ENCODE data around the gene SYTL2.
"Not testable (repeated sequence)": the region's sequence is repeated elsewhere in the genome, so short reads cannot be mapped to it uniquely, and the experiment has no call there.

SYTL2 gene

GRCh38 chr11:85810871-85811611 is at the start of gene SYTL2:
Gene SYTL2, minus strand, starts transcription at chr11:85811141. Its CDS starts 53,416 bp downstream, at chr11:85757725.
- peaks cover 8 to 11% of the 10 kb centered on the region in 2 donors for H3K4me1 ChIP-seq (ENCODE audit: control insufficient read depth in 1 of 2, insufficient read depth in 2 of 2, low read length in 2 of 2)
- H3K4me3 ChIP-seq (ENCODE audit: low read depth in 1 of 2, low read length in 2 of 2): peak within 1 kb of the TSS; percentile 71 to 73
- peak within 1 kb of the TSS; percentile 34 for H3K27ac ChIP-seq (ENCODE audit: low read length)
- no peaks in the 10 kb centered on the region for H3K27me3 ChIP-seq (ENCODE audit: low read depth, low read length)
- H3K36me3 ChIP-seq (ENCODE audit: control insufficient read depth in 1 of 2, insufficient read depth in 2 of 2, low read length in 2 of 2): no peaks in the 10 kb centered on the region
- no peaks in the 10 kb centered on the region for H3K9me3 ChIP-seq (ENCODE audit: control insufficient read depth in 1 of 2, low read length in 2 of 2)

- not testable (repeated sequence) for H3K36me3 ChIP-seq (ENCODE audit: control insufficient read depth in 1 of 2, insufficient read depth in 2 of 2, low read length in 2 of 2); H3K27me3 ChIP-seq (ENCODE audit: low read depth, low read length); H3K4me1 ChIP-seq (ENCODE audit: control insufficient read depth in 1 of 2, insufficient read depth in 2 of 2, low read length in 2 of 2); H3K9me3 ChIP-seq (ENCODE audit: control insufficient read depth in 1 of 2, low read length in 2 of 2); H3K4me3 ChIP-seq (ENCODE audit: low read depth in 1 of 2, low read length in 2 of 2); H3K27ac ChIP-seq (ENCODE audit: low read length)
Measured at GRCh38 chr11:85859541-85859940, 48.6 kb upstream of the SYTL2 start.

- H3K4me3 ChIP-seq (ENCODE audit: low read depth in 1 of 2, low read length in 2 of 2): no peak overlapping the region
- no peaks in the 10 kb centered on the region for H3K36me3 ChIP-seq (ENCODE audit: control insufficient read depth in 1 of 2, insufficient read depth in 2 of 2, low read length in 2 of 2)
- H3K27ac ChIP-seq (ENCODE audit: low read length): no peak overlapping the region
- H3K27me3 ChIP-seq (ENCODE audit: low read depth, low read length): no peaks in the 10 kb centered on the region
- no peaks in the 10 kb centered on the region for H3K9me3 ChIP-seq (ENCODE audit: control insufficient read depth in 1 of 2, low read length in 2 of 2)
- H3K4me1 ChIP-seq (ENCODE audit: control insufficient read depth in 1 of 2, insufficient read depth in 2 of 2, low read length in 2 of 2): peaks cover 0 to 6% of the 10 kb centered on the region in 2 donors
Measured at GRCh38 chr11:85857098-85857497, 46.2 kb upstream of the SYTL2 start.

GRCh38 chr11:85855341-85855656 is 44.4 kb upstream of the SYTL2 start, which contains the start of gene CCDC83:
Gene CCDC83, plus strand, starts transcription at chr11:85855383. Its CDS starts 9,741 bp downstream, at chr11:85865124.
- Histone ChIP-seq H3K36me3 (ENCODE audit: control insufficient read depth in 1 of 2, insufficient read depth in 2 of 2, low read length in 2 of 2) (no peaks in the 10 kb centered on the region), H3K4me3 (ENCODE audit: low read depth in 1 of 2, low read length in 2 of 2) (peak within 1 kb of the TSS; percentile 74 to 76), H3K9me3 (ENCODE audit: control insufficient read depth in 1 of 2, low read length in 2 of 2) (no peaks in the 10 kb centered on the region), H3K27ac (ENCODE audit: low read length) (peak within 1 kb of the TSS; percentile 89), H3K27me3 (ENCODE audit: low read depth, low read length) (no peaks in the 10 kb centered on the region), H3K4me1 (ENCODE audit: control insufficient read depth in 1 of 2, insufficient read depth in 2 of 2, low read length in 2 of 2) (peaks cover 0 to 6% of the 10 kb centered on the region in 2 donors)

- H3K4me1 ChIP-seq (ENCODE audit: control insufficient read depth in 1 of 2, insufficient read depth in 2 of 2, low read length in 2 of 2): peaks cover 0 to 6% of the 10 kb centered on the region in 2 donors
- H3K27ac ChIP-seq (ENCODE audit: low read length): peak overlapping the region; percentile 89
- no peaks in the 10 kb centered on the region for H3K9me3 ChIP-seq (ENCODE audit: control insufficient read depth in 1 of 2, low read length in 2 of 2)
- no peaks in the 10 kb centered on the region for H3K36me3 ChIP-seq (ENCODE audit: control insufficient read depth in 1 of 2, insufficient read depth in 2 of 2, low read length in 2 of 2)
- H3K4me3 ChIP-seq (ENCODE audit: low read depth in 1 of 2, low read length in 2 of 2): peak overlapping the region; percentile 74 to 76
- H3K27me3 ChIP-seq (ENCODE audit: low read depth, low read length): no peaks in the 10 kb centered on the region
Measured at GRCh38 chr11:85854557-85855340, 43.8 kb upstream of the SYTL2 start.

- Histone ChIP-seq H3K4me3 (ENCODE audit: low read depth in 1 of 2, low read length in 2 of 2) (peak overlapping the region; percentile 74 to 76), H3K9me3 (ENCODE audit: control insufficient read depth in 1 of 2, low read length in 2 of 2) (no peaks in the 10 kb centered on the region), H3K27ac (ENCODE audit: low read length) (peak overlapping the region; percentile 89), H3K4me1 (ENCODE audit: control insufficient read depth in 1 of 2, insufficient read depth in 2 of 2, low read length in 2 of 2) (peaks cover 0 to 6% of the 10 kb centered on the region in 2 donors), H3K36me3 (ENCODE audit: control insufficient read depth in 1 of 2, insufficient read depth in 2 of 2, low read length in 2 of 2) (no peaks in the 10 kb centered on the region), H3K27me3 (ENCODE audit: low read depth, low read length) (no peaks in the 10 kb centered on the region)
Measured at GRCh38 chr11:85854212-85854556, 43.2 kb upstream of the SYTL2 start.

GRCh38 chr11:85853541-85853940 is 42.6 kb upstream of the SYTL2 start:
- not testable (repeated sequence) for H3K9me3 ChIP-seq (ENCODE audit: control insufficient read depth in 1 of 2, low read length in 2 of 2); H3K36me3 ChIP-seq (ENCODE audit: control insufficient read depth in 1 of 2, insufficient read depth in 2 of 2, low read length in 2 of 2); H3K27me3 ChIP-seq (ENCODE audit: low read depth, low read length); H3K4me3 ChIP-seq (ENCODE audit: low read depth in 1 of 2, low read length in 2 of 2); H3K4me1 ChIP-seq (ENCODE audit: control insufficient read depth in 1 of 2, insufficient read depth in 2 of 2, low read length in 2 of 2); H3K27ac ChIP-seq (ENCODE audit: low read length)

GRCh38 chr11:85852754-85853153 is 41.8 kb upstream of the SYTL2 start:
- H3K4me3 ChIP-seq (ENCODE audit: low read depth in 1 of 2, low read length in 2 of 2); H3K27me3 ChIP-seq (ENCODE audit: low read depth, low read length); H3K9me3 ChIP-seq (ENCODE audit: control insufficient read depth in 1 of 2, low read length in 2 of 2); H3K4me1 ChIP-seq (ENCODE audit: control insufficient read depth in 1 of 2, insufficient read depth in 2 of 2, low read length in 2 of 2); H3K36me3 ChIP-seq (ENCODE audit: control insufficient read depth in 1 of 2, insufficient read depth in 2 of 2, low read length in 2 of 2); H3K27ac ChIP-seq (ENCODE audit: low read length): not testable (repeated sequence)

- no peaks in the 10 kb centered on the region for H3K9me3 ChIP-seq (ENCODE audit: control insufficient read depth in 1 of 2, low read length in 2 of 2)
- H3K27ac ChIP-seq (ENCODE audit: low read length): no peak overlapping the region
- no peak overlapping the region for H3K4me3 ChIP-seq (ENCODE audit: low read depth in 1 of 2, low read length in 2 of 2)
- no peaks in the 10 kb centered on the region for H3K36me3 ChIP-seq (ENCODE audit: control insufficient read depth in 1 of 2, insufficient read depth in 2 of 2, low read length in 2 of 2)
- H3K27me3 ChIP-seq (ENCODE audit: low read depth, low read length): no peaks in the 10 kb centered on the region
- no peaks in the 10 kb centered on the region for H3K4me1 ChIP-seq (ENCODE audit: control insufficient read depth in 1 of 2, insufficient read depth in 2 of 2, low read length in 2 of 2)
Measured at GRCh38 chr11:85848556-85848955, 37.6 kb upstream of the SYTL2 start.

GRCh38 chr11:85848006-85848405 is 37.1 kb upstream of the SYTL2 start:
- Histone ChIP-seq H3K27ac (ENCODE audit: low read length) (no peak overlapping the region), H3K36me3 (ENCODE audit: control insufficient read depth in 1 of 2, insufficient read depth in 2 of 2, low read length in 2 of 2) (no peaks in the 10 kb centered on the region), H3K4me3 (ENCODE audit: low read depth in 1 of 2, low read length in 2 of 2) (no peak overlapping the region), H3K4me1 (ENCODE audit: control insufficient read depth in 1 of 2, insufficient read depth in 2 of 2, low read length in 2 of 2) (no peaks in the 10 kb centered on the region), H3K27me3 (ENCODE audit: low read depth, low read length) (no peaks in the 10 kb centered on the region), H3K9me3 (ENCODE audit: control insufficient read depth in 1 of 2, low read length in 2 of 2) (no peaks in the 10 kb centered on the region)

GRCh38 chr11:85847436-85847835 is 36.5 kb upstream of the SYTL2 start:
- Histone ChIP-seq H3K27ac (ENCODE audit: low read length) (no peak overlapping the region), H3K4me1 (ENCODE audit: control insufficient read depth in 1 of 2, insufficient read depth in 2 of 2, low read length in 2 of 2) (no peaks in the 10 kb centered on the region), H3K27me3 (ENCODE audit: low read depth, low read length) (no peaks in the 10 kb centered on the region), H3K4me3 (ENCODE audit: low read depth in 1 of 2, low read length in 2 of 2) (no peak overlapping the region), H3K9me3 (ENCODE audit: control insufficient read depth in 1 of 2, low read length in 2 of 2) (no peaks in the 10 kb centered on the region), H3K36me3 (ENCODE audit: control insufficient read depth in 1 of 2, insufficient read depth in 2 of 2, low read length in 2 of 2) (no peaks in the 10 kb centered on the region)
